Ovary (tissue), 3 donors: ENCODE results near the gene SLIT3.

Source experiments
- CTCF ChIP-seq, 3 donors: fragments of 450-650 bp in 2 of 3; fragments of 200-600 bp in 1 of 3; IDR thresholded peaks; one replicate each; pipeline versions ENCODE4 v1.5.1 to v1.8.0; 2016 to 2022; ENCODE audit warnings: antibody characterized with exemption in 3 of 3, mild to moderate bottlenecking in 1 of 3
- EP300 ChIP-seq: sonication (generic); formaldehyde crosslinking; IDR thresholded peaks from one replicate; pipeline ENCODE4 v1.6.1; 2017; ENCODE audit warnings: antibody characterized with exemption
- POLR2A ChIP-seq: fragments of 450-650 bp; IDR thresholded peaks from one replicate; pipeline ENCODE4 v1.6.1; 2017; ENCODE audit warnings: antibody characterized with exemption, mild to moderate bottlenecking, moderate library complexity
- donor health status: DM: no; HTN: no; CAD: no.

GRCh38 chr5:168669156-168669555 is 631.8 kb downstream of the SLIT3 start:
- no peak for TF ChIP-seq CTCF (IDR thresholded peaks at IDR 0.05)
- no peak for TF ChIP-seq POLR2A
- no peak for TF ChIP-seq EP300
